ENCODE measurements around the gene AK5.

The AK5 gene

DNA sequence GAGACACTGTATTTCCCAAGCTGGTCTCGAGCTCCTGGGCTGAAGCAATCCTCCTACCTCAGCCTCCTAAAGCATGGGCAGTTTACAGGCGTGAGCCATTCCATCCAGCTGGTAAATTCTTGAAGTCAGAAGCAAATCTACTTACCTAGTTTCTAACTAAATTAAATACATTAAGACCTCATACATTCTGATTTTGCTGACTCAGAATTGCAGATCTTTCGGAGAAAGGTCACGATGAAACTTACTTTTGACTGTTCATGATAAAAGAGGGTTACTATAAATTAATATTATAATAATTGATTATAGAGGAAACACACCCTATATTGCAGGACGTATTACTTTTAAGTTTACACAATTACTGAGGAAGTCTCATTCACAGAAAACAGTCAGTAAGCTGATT is 268.3 kb downstream of the AK5 start:
- no peak for DNase-seq

- DNase-seq = no peak
Measured at GRCh38 chr1:77552626-77553025, 270.8 kb downstream of the AK5 start.

- DNase-seq = no peak
Measured at GRCh38 chr1:77553568-77554291, 271.9 kb downstream of the AK5 start.

GRCh38 chr1:77556045-77556444 is 274.2 kb downstream of the AK5 start:
- DNase-seq = no peak

DNA sequence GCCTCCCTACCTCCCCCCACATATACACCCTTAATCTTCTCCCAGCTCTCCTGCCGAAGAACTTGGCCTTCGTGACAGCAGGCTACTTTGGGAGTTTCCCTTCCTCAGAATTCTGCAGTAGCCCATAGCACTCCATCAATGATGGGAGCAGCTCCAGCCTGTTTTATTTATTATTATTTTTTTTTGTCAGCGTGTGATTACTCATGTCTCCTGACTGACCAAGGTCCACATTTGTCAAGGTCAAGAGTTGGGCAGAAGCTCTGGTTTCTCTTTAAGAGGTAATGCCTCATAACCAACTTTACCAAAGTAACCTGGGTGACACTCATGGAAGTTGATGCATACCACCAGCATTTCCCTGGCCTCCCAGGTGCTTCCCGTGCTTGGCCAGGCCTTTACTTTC is 275.2 kb downstream of the AK5 start:
- DNase-seq = no peak

DNA sequence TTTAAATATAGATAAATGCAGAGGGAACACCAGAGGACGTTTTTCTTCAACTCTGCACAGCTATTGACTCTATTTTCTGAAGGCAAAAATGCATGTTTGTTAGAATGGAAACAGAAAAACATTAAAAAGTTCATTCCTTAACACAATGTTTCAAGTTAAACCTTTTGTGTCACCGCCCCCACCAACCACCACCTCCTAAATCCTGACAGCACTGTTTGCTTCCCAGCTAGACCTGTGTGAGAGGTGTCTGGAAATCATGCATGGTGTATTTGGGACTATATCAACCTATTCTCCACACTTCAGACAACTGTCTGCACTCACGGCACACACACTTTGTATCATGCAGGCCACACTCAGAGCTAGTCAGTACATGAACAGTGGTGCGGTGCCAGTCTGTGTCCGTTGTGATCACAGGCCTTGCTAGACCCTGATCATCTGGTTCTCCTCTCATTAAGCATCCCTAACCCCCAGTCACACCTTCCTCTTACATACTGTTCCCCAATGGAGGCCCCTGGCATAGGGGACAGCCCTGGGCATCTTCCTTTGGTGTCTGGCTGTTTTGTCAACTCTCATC is 276.9 kb downstream of the AK5 start:
- DNase-seq = no peak

DNA sequence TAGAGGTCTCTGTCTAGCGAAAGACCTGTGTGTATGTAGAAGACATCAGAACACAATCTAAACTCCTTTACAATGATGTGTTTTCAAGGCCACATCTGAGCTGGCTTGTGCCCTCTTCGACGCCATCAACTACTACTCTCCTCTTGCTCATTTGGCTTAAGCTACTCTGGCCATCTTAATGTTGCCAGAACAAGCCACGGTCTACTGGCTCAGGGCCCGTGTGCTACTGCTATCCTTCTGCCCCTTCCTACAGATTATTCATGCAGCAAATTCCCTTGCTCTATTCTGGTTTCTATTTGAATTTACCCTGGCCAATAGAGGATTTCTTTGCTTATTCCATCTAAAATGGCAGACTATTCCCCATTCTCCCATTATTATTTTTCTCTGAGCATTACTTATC is 278.9 kb downstream of the AK5 start:
- DNase-seq = no peak

DNA sequence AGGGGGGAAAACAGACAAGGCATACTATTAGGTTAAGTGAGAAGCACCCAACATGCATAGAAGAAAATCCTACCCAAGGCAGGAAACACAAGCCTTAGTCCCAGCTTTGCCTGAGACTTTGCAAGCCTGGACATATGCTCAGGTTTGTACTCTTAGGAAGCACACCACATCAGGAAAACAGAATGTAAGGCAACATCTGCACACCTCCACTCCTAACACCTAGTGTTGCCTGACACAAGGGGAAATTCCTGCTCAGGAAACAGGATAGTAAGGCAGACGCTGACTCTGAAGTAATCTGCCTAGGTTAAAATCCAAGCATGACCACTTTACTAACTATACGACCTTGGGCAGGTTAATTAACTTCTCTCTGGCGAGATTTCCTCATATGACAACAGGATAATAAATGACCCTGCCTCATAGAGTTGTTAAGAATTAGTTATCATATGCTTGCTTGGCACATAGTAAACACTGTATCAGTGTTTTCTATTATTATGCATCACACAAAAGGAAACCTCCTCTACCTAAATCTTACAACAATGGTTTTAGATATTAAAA is 280.9 kb downstream of the AK5 start:
- DNase-seq = no peak

GRCh38 chr1:77565321-77565720 is 283.5 kb downstream of the AK5 start:
- DNase-seq = no peak

- no peak for DNase-seq
Measured at GRCh38 chr1:77571642-77572041, 289.8 kb downstream of the AK5 start.

GRCh38 chr1:77579547-77579946 is 297.7 kb downstream of the AK5 start:
- no peak for DNase-seq

GRCh38 chr1:77582905-77583304 is 301.1 kb downstream of the AK5 start:
- no peak for DNase-seq

- DNase-seq = no peak
Measured at GRCh38 chr1:77583483-77583882, 301.7 kb downstream of the AK5 start.

- DNase-seq = no peak
Measured at GRCh38 chr1:77584884-77585283, 303.1 kb downstream of the AK5 start.

DNA sequence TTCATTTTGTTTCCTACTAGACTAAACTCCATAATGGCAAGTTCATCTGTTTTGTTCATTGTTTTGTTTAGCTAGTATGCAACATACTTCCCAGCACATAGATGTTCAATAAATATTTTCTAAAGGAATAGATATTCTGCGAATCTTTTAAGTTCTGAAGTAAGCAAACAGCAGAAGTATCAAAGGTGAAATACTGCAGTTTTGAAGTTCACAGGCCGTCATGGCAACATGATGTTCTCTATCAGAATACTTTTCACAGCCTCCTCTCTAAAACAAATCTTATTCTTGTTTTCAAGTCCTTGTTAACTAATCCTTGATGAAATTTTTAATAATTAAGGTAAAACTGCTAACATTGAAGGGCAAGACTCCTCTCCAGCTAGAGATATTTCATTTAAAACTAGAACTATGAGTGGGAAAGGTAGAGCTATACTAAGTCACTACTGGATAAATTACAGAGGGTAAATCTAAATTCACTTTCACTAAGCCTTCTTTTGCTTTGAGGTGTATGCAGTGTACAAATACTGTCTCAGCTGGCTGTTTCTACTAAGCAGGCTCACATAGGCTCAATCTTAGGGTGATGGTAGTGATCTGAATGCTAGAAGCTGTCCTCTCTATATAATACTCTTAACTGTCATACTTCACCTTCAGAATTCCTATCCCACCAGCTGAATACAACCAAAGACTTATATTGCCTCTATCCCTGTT is 303.9 kb downstream of the AK5 start:
- no peak for DNase-seq

GRCh38 chr1:77589231-77589630 is 307.4 kb downstream of the AK5 start:
- no peak for DNase-seq

- DNase-seq = no peak
Measured at GRCh38 chr1:77590651-77591050, 308.8 kb downstream of the AK5 start.

DNA sequence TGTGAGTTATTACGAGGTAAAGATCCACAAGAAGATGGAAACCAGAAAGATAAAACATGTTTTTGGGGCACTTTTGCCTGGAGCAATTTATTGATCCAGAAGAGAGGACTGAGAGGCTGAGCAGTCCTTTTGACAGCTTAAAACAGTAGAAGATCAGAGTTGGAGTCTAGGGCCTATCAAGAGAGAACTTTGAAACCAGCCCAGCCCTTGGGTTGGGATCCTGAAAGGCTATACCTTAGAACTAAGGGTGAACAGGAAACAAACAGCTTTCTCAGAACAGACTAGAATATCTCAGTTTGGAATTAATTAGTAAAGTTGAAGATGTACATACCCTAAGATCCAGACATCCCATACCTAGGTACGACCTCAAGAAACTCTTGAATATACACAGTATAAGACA is 311.1 kb downstream of the AK5 start:
- no peak for DNase-seq

DNA sequence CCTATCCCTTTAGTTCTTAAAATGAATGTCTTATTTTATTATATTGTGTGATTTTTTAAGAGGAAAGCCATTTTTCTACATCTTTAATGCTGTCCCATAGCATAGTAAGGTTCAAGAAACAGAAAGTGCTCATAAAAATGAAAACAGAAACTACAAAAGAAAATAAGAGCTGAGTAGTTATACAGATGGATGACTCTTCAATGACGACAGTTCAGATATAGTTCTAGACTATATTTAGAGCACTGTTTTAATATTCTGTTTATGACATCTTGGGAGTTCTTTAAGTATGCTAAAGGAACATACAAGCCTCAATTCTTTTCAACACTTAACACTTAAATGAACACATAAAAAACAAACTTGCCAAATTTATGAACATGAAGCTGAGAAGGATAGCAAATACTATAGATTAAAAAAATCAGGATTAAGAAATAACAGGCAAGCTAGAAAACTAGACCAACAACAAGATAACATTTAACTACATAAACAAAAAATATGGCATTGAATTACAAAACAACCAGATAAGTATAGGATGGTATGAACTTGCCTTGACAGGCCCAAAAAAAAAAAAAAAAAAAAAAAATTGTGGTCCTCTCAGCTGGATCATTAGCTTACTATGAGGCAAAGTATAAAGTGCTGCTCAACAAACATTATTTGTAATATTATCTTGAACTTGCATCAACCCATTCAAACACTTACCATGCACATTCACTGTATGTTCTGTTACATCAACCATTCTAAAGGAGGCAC is 312.7 kb downstream of the AK5 start:
- DNase-seq = no peak

- DNase-seq = no peak
Measured at GRCh38 chr1:77597310-77597709, 315.5 kb downstream of the AK5 start.

DNA sequence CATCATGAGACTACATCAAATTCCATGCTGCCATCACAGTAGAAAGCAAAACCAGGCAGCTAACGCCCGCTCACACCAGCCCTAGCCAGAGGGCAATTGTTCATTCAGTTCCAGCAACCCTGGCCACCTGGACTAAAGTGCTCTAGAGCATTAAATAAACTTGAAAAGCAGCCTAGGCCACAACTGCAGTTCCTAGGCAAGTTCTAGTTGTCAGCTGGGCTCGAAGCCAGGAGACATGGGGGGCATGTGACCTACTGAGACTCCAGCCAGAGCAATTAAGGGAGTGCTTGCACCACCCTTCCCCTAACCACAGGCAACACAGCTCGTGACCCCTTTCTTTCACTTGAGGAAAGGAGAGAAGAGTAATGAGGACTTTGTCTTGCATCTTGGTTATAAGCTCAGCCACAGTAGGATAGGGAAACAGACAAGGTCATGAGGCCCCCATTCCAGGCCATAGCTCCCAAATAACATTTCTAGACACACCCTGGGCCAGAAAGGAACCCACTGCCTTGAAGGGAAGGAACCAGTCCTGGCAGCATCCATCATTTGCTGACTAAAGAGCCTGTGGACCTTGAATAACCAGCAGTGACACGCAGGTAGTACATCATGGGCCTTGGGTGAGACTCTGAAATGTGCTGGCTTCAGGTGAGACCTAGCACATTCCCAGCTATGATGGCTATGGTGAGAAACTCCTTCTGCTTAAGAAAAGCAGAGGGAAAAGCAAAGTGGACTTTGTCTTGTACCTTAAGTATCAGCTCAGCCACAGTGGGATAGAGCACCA is 323.6 kb downstream of the AK5 start:
- DNase-seq = no peak

- DNase-seq = no peak
Measured at GRCh38 chr1:77608893-77609292, 327.1 kb downstream of the AK5 start.
